Fibroblast of pulmonary artery (primary cell): Measurements from ENCODE around the gene CIB2.
A peak's percentile ranks its signal among the peaks of the same experiment; 100 is the strongest.

ENCODE experiments used
- DNase-seq: peaks from one replicate; pipeline ENCODE4 v3.0.0-alpha.2; 2010; ENCODE audit warnings: low read depth
- H3K4me3 ChIP-seq: replicated peaks from 2 replicates; pipeline ENCODE4 v1.5.1; 2011; ENCODE audit warnings: low read depth, mild to moderate bottlenecking, control low read depth, low read length, moderate library complexity
- TF ChIP-seq, protein P1 (sequence below): IDR thresholded peaks from 2 replicates; pipeline ENCODE4 v1.5.1; 2011; ENCODE audit warnings: mild to moderate bottlenecking, control low read depth, low read length, inconsistent platforms; ENCODE audit errors: missing control alignments

The CIB2 gene

DNA sequence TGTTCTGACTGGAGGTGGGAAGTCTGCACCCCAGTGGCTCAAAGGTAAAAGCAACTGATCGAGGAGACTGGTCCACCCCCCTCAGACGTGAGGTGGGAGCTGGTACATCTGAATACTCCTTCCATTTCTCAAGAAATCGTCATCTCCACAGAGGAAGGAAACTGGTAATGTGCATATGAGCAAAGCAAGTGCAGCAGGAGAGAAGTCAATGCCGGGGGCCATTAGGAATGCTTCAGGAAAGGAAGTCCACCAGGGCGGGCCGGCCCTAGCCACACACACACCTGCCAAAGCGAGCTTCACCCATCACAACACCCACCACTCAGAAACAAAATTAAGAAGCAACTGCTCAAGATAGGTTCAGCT lies 62.2 kb downstream of the CIB2 start:
- H3K4me3 ChIP-seq, result no peak overlapping the region
- TF ChIP-seq, protein P1, sequence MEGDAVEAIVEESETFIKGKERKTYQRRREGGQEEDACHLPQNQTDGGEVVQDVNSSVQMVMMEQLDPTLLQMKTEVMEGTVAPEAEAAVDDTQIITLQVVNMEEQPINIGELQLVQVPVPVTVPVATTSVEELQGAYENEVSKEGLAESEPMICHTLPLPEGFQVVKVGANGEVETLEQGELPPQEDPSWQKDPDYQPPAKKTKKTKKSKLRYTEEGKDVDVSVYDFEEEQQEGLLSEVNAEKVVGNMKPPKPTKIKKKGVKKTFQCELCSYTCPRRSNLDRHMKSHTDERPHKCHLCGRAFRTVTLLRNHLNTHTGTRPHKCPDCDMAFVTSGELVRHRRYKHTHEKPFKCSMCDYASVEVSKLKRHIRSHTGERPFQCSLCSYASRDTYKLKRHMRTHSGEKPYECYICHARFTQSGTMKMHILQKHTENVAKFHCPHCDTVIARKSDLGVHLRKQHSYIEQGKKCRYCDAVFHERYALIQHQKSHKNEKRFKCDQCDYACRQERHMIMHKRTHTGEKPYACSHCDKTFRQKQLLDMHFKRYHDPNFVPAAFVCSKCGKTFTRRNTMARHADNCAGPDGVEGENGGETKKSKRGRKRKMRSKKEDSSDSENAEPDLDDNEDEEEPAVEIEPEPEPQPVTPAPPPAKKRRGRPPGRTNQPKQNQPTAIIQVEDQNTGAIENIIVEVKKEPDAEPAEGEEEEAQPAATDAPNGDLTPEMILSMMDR, result no peak
- no peak for DNase-seq

DNA sequence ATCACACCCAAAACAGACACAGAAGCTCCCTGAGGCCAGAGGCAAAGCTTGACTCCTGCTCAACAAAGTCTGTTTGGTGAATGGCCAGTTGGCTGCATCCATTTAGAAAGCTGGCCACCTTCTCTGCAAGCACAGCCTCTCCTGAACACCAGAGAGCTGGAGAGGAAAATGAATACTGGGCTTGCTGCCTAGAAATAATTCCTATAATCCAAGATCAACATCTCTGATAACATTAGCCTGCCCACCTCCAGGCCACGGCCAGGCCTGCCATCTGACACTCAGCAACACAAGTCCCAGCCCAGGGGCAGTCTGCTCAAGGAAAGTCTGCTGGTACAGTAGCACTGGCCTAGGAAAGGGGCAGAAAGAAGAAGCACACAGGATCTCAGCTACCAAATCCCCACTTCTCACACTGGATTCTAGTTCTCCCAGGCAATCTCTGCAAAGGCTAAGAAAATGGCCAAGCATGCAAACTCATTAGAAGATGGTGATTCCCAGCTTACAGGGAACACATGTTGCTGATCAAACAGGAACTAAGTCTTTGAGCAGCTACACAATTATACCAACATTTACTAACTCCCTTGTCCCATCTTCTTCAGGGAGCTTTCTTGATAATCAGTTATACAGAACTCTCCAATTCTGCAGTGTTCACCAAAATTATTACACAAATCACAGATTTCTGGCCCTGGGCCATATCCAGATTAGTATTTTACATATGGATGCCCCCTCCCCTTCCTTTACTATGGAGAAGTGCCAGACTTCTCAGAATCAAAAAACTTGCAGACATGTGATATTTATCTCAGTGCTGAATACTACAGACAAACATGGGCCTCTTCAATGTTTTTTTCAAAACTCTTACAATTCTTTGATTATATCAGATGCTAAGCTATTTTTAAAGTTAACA lies 63.7 kb downstream of the CIB2 start:
- TF ChIP-seq, protein P1, result no peak
- DNase-seq, result no peak
- no peak overlapping the region for H3K4me3 ChIP-seq

DNA sequence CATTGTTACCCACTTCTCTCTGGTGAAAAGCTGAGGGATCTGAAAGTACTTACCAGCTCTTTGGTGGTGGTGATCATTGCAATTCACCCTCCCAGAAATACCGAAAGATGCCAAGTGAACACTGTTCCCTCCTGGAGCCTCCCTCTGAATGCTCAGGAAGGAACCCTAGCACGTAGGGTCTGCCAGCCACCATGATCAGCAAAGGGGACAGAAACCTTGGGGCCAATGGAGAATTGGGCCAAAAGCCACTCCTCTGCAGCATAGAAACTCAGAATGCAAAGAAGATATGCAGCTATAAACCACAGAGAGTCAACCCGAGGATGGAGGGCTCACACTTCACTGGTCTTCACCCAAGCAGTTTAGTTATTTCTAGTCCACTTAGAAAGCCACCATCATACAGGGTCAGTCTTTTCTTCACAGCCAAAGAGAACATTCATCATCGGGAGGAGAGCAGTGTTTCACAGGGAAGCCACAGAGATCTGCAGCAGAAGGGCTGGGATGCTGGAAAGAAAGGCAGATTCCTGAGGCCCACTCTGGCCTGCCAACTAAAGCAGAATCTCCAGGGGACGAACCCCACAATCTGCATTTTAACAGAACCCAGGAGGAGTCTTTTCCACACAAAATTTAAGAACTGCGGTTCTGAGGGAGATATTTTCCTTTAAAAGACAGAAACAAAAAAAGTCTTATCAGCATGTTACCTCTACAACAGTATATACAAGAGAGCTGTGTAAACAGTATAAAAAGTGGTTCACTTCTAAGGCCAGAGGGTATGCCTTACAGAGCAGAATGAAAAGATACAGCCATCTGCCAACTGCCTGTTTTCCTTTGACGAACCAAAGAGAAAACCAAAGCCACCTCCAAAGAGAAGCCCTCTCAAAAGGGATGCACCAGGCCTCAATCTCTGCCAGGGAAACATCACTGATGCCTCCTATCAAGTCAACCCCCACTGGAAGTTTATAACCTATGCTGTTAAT lies 65.0 kb downstream of the CIB2 start:
- no peak for DNase-seq
- no peak overlapping the region for H3K4me3 ChIP-seq

DNA sequence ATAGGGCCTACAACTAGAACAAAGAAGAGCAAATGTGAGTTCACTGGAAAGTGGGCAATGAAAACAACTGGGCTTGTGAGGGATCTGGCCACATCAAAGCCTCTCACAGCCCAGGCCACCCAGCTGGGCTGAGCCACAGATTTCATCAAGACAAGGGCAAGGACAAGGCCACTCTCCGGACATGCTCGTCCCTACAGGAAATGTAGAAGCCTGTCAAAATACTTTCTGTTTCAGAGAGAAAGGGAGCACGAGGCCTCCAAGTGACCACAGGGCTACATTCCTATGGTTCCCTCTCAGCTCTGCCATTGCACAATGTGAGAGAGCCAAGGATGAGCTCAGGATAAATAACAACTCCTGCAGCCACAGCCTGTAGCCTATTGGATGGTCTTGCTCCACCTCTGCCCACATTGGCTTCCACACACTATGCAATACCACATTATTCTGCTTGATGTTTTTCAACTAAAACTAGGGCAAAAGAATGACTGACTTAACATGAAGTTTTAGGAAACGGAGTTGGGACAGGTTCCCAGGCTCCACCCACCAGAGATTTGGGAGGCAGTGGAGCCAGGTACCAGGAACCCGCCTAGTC lies 65.9 kb downstream of the CIB2 start:
- H3K4me3 ChIP-seq, result no peak overlapping the region
- peak; percentile 99 for DNase-seq
- TF ChIP-seq, protein P1, result no peak

More for the DNA sequence above, 65.0 kb downstream of the CIB2 start:
- TF ChIP-seq, protein P1, result no peak

DNA sequence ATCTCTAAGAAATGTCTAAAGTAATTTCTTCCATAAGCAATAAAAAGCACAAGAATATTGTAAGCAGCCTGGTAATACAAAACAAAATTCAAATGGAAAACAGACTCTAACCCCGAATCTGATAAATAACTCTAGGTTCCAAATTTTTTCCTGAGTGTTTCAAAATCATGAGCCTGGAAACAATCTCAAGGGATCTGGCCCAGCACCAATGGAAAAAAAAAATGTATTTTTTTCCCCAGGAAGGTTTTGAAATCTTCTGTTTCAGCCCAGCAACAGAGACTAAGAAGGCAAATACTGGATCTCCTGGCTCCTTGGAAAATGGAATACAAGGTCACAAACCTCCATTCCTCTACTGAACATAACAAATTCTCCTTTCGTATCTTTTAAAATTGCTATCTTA lies 66.7 kb downstream of the CIB2 start:
- no peak overlapping the region for H3K4me3 ChIP-seq
- DNase-seq, result peak; percentile 86
- TF ChIP-seq, protein P1, result no peak

DNA sequence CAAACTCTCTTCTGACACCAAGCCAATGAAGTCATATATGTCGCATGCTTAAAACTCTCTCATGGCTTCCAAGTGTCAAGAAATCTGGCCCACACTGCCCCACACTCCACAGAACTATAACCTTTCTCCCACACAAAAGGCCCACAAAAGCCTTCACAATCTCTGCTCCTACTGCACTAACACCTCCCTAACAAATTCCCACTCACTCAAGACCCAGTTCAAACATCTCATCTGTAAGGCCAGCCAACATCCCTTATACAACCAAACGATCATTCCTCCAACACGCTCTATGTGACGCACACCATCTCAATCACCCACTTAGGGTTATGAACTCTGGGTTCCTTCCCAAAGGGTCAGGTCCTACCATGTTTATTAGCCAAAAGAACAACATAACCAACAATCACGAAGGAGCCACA lies 67.3 kb downstream of the CIB2 start:
- DNase-seq, result peak; percentile 45
- H3K4me3 ChIP-seq, result no peak overlapping the region
- TF ChIP-seq, protein P1, result no peak
